Activated effector memory CD4-positive, alpha-beta T cell treated with Interleukin-2 at 50 U/mL for 16 hours (primary cell): ENCODE results near the gene LRRC4.

Experiments
- DNase-seq: peaks from one replicate; pipeline ENCODE4 v3.0.0-alpha.2; 2020

Gene LRRC4

GRCh38 chr7:128029405-128029995 lies 1.7 kb downstream of the LRRC4 start:
- no peak for DNase-seq

DNA sequence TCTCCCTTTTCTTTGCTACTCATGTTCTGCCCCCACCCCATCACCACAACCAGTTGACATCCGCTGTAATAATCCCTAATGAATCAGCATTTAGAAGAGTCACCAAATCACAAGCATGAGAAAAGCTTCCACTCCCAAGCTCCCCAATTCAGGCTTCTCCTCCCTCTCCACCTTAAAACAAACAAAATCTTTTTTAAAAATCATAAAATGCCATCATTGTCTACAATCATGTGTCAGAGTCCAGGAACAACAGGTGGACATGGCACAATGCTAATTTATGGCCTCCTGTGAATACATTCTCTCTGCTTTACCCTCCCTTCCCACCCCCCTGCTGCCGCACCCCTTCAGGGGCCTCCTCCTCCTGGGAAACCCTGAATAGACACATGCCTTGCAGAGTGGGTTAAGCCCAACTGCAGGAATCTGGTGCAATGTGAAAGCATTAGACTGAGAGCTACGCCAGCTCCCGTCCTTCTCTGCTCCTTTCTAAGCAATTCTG lies 3.7 kb downstream of the LRRC4 start:
- no peak for DNase-seq

- DNase-seq, result no peak
Measured at GRCh38 chr7:128026551-128026950, 4.7 kb downstream of the LRRC4 start.

DNA sequence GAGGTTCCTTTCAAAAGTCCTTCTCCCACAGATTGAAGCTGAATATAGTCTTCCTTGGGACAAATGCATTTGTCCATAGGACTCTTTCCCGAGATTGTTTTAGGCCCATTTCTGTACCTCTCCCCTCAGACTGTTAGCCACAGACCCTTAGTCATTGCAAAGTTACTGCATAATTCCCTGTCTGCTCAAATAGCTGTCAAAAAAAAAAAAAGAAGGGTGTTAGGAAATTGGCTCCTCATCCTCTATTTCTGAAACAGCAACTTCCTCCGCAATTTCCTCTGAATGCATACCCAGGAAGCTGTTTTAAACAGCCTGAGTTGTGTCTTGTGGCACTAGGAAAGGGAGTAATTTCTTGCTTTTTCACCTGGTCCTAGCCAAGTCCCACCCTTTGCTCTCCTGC lies 5.4 kb downstream of the LRRC4 start:
- DNase-seq, result no peak

- DNase-seq, result no peak
Measured at GRCh38 chr7:128025380-128025779, 5.9 kb downstream of the LRRC4 start.

GRCh38 chr7:128024151-128024550 lies 7.1 kb downstream of the LRRC4 start:
- no peak for DNase-seq

DNA sequence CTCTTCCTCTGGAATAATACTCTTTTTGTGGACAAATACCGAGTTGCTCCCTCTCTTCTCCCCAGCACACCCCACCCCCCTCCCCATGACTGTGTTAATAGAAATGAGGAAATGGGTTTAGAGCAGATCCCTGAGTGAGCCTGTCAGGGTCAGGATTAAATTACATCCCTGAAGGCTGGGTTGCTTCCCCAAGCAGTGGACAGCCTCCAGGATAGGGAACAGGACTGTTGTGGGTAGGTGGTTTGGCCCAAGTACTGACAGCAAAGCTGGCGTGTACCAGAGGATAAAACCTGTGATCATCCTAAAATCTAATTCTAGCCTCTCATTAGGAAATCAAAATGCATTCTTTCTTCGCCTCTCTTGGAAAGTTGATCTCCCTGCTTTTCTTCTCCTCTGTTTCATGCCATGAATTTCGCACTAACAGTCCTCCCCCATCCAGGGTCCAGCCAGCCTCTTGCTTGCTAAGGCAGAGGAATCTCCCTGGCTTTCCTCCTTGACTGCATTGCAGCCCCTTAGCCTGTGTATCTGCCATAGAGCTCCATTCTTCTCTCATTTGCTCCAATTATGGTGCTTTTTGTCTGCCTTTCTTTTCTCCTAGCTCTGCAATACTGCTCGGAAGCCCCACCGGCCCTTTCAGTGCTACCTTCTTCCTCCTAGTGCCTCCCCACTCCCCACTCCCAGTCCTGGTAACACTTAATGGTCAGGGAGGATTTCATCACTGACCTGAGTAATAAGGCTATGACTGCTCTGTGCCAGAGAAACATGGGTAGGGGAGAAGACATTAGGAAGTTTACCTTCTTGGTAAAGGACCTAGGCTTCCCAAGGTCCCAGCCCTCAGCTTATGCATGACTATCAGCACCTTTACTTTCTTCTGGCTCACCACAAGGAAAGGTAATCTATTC lies 8.4 kb downstream of the LRRC4 start:
- no peak for DNase-seq

DNA sequence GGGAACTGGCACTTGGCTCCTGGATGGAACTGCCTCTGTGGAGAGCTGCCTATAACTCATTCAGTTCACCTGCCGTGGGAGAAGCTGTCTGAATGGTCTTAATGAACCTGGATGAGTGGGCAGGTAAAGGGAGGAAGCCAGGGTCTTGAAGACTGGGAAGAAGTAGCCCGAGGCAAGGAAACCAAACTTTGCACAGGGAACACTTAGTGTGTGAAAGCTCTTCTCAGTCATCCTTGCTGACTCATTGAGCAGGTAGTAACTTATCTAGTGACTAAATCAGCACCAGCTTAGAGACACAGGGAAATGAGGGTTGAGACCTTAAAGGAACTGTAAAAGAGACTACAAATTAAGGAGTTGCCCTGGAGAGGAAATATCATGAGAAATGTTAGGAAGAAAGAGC lies 9.9 kb downstream of the LRRC4 start:
- no peak for DNase-seq

DNA sequence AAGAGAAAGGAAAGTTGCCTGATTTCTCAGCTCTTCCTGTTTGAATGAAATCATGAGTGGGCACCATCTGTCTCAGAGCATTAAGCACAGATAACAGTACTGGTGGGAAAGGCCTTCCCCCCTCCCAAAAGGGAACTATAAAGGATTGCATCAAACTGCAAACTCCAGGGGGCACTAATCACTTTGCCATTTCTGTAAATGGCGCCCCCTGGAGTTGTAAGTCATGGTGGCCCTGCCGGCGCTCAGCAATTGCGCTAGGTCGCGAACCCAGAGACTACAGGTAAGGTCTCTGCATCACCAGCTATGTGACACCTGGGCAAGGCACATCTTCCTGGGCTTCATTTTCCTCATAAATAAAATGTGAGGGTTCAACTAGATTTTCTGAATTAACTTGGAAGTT lies 11.1 kb downstream of the LRRC4 start:
- no peak for DNase-seq

GRCh38 chr7:128019288-128019687 lies 11.9 kb downstream of the LRRC4 start:
- no peak for DNase-seq

GRCh38 chr7:128017862-128018845 lies 13.1 kb downstream of the LRRC4 start:
- DNase-seq, result no peak

DNA sequence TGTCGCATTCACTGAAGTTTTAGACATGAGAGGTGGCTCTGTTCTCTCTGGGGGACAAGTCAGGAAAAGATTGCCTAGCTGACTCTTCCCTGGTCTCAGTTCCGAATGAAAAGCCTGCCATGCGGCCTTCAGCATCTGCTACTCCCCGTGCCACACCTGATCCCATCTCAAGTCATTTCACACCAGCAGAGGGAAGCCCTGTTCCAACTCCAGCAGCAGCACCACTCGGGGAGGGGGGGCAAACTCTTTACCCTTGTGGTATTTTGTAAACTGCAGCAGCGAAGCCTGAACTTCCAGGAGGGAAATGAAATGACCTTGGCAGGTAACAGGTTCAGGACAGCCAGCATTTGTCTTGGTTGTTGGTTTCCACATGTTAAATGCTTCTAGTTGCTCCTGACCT lies 13.8 kb downstream of the LRRC4 start:
- DNase-seq, result no peak

DNA sequence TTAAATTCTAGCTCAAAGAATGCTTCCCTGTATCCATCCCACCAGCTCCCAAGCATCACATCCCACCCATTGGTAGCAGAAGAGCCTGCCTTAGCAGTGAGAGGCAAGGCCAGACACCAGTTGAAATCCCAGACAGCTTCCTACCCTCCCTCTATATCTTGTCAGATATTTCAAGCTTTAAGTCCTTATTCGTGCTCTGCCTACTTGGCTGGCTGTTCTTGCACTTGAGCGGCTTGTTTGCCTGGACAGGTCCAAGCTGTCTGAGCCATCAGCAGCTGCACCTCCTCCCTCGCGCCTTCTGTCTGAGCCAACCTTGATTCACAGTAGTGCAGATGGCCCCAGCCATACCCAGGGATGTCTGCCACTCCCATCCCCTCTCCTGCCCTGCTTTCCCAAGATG lies 16.4 kb downstream of the LRRC4 start:
- DNase-seq, result no peak

GRCh38 chr7:128011131-128011661 lies 20.0 kb downstream of the LRRC4 start:
- DNase-seq, result no peak

GRCh38 chr7:128010391-128011127 lies 20.7 kb downstream of the LRRC4 start:
- DNase-seq, result no peak

DNA sequence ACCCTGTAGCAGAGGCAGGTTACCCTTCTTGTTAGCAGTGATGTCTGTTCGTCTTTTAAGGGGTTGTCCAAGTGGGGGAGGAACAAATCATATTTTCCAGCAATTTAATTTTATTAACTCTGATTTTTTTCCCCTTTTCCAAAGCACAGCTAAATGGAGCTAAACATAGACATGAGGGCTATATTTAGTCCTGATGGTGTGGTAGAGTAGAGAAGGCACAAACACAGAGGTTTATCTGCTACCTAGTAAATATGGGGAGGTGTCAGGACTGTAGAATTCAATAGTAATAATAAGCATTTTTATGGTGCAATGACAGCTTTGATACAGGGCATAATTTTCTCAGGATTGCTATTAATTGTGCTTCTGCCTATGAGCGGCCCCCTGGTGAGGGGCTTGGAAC lies 22.5 kb downstream of the LRRC4 start:
- DNase-seq, result no peak

DNA sequence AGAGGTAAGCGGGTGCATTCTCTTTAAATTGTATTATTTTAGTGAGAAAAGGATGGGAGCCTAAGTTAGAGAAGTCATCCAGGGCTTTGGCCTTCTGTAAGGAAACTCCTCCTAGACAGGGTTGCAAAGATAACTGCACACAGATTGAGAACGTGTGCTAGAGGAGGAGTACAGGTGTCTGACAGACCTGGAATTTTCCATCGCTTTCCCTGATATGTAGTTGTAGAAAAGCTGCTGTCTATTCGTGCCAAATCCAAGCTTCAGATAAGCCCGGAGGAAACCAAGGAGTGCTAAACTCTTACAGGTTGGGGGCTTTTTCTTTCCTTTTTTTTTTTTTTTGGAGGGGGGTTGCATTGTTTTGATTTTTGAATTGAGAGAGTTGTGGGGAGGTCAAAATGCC lies 23.1 kb downstream of the LRRC4 start:
- no peak for DNase-seq

- DNase-seq, result no peak
Measured at GRCh38 chr7:128007303-128007680, 23.9 kb downstream of the LRRC4 start.

DNA sequence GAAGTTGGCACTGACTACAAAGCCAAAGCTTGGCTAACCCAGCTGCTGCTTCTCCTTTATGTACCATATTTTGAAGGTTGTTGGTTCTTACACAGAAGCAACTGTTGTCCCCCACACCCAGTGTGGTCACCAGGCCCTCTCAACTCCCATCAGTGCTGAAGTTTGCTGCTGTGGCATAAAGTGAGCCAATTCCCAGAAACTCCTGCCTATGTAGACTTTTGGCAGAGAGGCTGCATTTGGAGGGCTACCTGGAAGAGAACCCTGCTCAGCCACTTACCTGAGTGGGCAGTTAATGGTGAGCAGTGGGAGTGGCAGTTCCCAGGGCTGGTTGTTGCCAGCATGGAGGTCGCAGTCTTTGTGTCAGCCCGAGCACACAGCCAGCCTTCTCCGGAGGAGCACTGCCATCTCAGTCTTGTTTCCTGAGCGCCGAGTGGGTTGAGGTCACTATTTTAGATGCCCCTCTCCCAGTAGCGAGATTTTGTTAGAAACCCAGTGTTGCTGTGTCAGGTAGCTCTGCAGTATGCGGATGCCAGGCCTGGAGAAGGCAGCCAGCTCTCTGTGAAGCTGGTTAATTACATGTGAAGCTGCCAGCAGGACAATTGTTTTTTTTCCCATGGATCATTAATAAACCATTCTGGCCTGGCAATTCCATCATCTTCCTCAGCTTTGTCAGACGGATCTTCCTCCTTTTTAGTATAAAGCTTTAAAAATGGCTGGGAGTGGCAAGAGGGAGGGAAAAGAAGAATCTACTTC lies 24.5 kb downstream of the LRRC4 start:
- no peak for DNase-seq

- no peak for DNase-seq
Measured at GRCh38 chr7:128005759-128006159, 25.5 kb downstream of the LRRC4 start.

GRCh38 chr7:128005117-128005516 lies 26.1 kb downstream of the LRRC4 start:
- no peak for DNase-seq
